Stomach (tissue), 4 donors: ENCODE results near the gene SIGLEC14.

Experiments used
- EP300 ChIP-seq: sonication (generic); formaldehyde crosslinking; IDR thresholded peaks from one replicate; pipeline ENCODE4 v1.6.1; 2017; ENCODE audit warnings: antibody characterized with exemption
- POLR2A ChIP-seq, 4 donors: fragments of 450-650 bp; IDR thresholded peaks; one replicate each; pipeline ENCODE4 v1.6.1; 2016; ENCODE audit warnings: antibody characterized with exemption in 4 of 4, control low read depth in 2 of 4, mild to moderate bottlenecking in 1 of 4, moderate library complexity in 1 of 4
- POLR2AphosphoS5 ChIP-seq, 3 donors: sonication (generic); formaldehyde crosslinking; IDR thresholded peaks; one replicate each; pipeline ENCODE4 v1.6.1; 2016; ENCODE audit warnings: antibody characterized with exemption in 3 of 3
- TF ChIP-seq, protein P1 (sequence below), 7 experiments: fragments of 450-650 bp in 4 of 7; fragments of 200-600 bp in 3 of 7; sonication (generic) in 3 of 7; IDR thresholded peaks; one replicate each; pipeline ENCODE4 v1.5.1; 2016 to 2019; ENCODE audit warnings: antibody characterized with exemption in 7 of 7, control low read depth in 2 of 7, mild to moderate bottlenecking in 1 of 7

DNA sequence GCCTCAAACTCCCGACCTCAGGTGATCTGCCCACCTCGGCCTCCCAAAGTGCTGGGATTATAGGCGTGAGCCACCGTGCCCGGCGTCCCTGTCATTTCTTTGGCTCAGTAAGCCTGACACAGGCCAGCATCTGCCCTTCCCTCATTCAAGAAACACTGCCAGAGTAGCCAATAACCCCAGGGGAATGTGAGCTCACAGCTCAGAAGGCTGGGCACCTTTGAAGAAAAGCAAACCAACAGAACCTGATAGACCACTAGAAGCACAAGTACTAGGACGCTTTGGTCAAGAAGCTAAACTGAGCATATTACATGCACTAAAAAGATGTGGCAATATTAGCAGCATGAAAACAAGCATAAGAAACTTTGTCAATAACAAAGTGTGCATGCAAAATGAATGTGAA, 30.6 kb downstream of the SIGLEC14 start:
- no peak for TF ChIP-seq POLR2A (IDR thresholded peaks at IDR 0.05)
- TF ChIP-seq, protein P1, sequence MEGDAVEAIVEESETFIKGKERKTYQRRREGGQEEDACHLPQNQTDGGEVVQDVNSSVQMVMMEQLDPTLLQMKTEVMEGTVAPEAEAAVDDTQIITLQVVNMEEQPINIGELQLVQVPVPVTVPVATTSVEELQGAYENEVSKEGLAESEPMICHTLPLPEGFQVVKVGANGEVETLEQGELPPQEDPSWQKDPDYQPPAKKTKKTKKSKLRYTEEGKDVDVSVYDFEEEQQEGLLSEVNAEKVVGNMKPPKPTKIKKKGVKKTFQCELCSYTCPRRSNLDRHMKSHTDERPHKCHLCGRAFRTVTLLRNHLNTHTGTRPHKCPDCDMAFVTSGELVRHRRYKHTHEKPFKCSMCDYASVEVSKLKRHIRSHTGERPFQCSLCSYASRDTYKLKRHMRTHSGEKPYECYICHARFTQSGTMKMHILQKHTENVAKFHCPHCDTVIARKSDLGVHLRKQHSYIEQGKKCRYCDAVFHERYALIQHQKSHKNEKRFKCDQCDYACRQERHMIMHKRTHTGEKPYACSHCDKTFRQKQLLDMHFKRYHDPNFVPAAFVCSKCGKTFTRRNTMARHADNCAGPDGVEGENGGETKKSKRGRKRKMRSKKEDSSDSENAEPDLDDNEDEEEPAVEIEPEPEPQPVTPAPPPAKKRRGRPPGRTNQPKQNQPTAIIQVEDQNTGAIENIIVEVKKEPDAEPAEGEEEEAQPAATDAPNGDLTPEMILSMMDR (IDR thresholded peaks at IDR 0.05) = no peak
- TF ChIP-seq EP300 = no peak
- no peak for TF ChIP-seq POLR2AphosphoS5 (IDR thresholded peaks at IDR 0.05)
